Activated CD4-positive, alpha-beta T cell treated with anti-CD3 and anti-CD28 coated beads, Interleukin-2, amount 10 ng/mL, durations not matched to agents 7 days and 5 days (primary cell): ENCODE measurements around the gene LPIN2. TPM values are rescaled to one million over a fixed set of nuclear protein-coding genes. Genes with fewer than 3 reads are reported as not detected.
"Not testable (repeated sequence)": the region's sequence is repeated elsewhere in the genome, so short reads cannot be mapped to it uniquely, and the experiment has no call there.

Experiments used
- CTCF ChIA-PET: fragments of 350-600 bp; sonication (Branson Sonifier 250); formaldehyde crosslinking; loops from one replicate; lab custom pipeline; 2021; ENCODE audit warnings: antibody characterized with exemption; lab: Charles Lee
- POLR2A ChIA-PET: fragments of 350-600 bp; sonication (Branson Sonifier 250); formaldehyde crosslinking; loops from one replicate; lab custom pipeline; 2021; ENCODE audit warnings: antibody characterized with exemption; lab: Charles Lee
- DNase-seq: peaks from one replicate; pipeline ENCODE4 v3.0.0-alpha.2; 2020
- H3K27ac Mint-ChIP-seq: one replicate; pipeline ENCODE4 v1.8.0; 2021; ENCODE audit warnings: mild to moderate bottlenecking, moderate library complexity, mixed read lengths
- H3K27me3 Mint-ChIP-seq: one replicate; pipeline ENCODE4 v1.8.0; 2021; ENCODE audit warnings: mixed read lengths
- H3K36me3 Mint-ChIP-seq: one replicate; pipeline ENCODE4 v1.8.0; 2021; ENCODE audit warnings: low read depth, mixed read lengths
- H3K4me1 Mint-ChIP-seq: one replicate; pipeline ENCODE4 v1.8.0; 2021; ENCODE audit warnings: mixed read lengths
- H3K4me3 Mint-ChIP-seq: one replicate; pipeline ENCODE4 v1.8.0; 2021; ENCODE audit warnings: mild to moderate bottlenecking, moderate library complexity, mixed read lengths
- H3K9me3 Mint-ChIP-seq: one replicate; pipeline ENCODE4 v1.8.0; 2021; ENCODE audit warnings: mixed read lengths
- total RNA-seq, 2 experiments: library from RNA; stranded (reverse); gene quantifications; one replicate each; pipeline ENCODE4 v1.2.3, GENCODE V29; 2021

LPIN2 gene
- total RNA-seq, 2 experiments from 2014 or later = 99.6 to 106 TPM

- H3K9me3 Mint-ChIP-seq = no peaks in the 10 kb centered on the region
- POLR2A ChIA-PET = no interaction called here
- H3K27me3 Mint-ChIP-seq = no peaks in the 10 kb centered on the region
- peaks cover 33% of the 10 kb centered on the region for H3K4me1 Mint-ChIP-seq
- H3K4me3 Mint-ChIP-seq = no peak overlapping the region
- CTCF ChIA-PET = interaction anchor here (0.9 to 1.6 kb wide), 3 partner anchors 21 to 61 kb away, joined by 3 read pairs; no protein-coding TSS in a partner anchor
- no peak for DNase-seq
- no peak overlapping the region for H3K27ac Mint-ChIP-seq
- no peaks in the 10 kb centered on the region for H3K36me3 Mint-ChIP-seq
Observed at GRCh38 chr18:3040881-3041280, 27.9 kb upstream of the LPIN2 start.

- H3K27me3 Mint-ChIP-seq = no peaks in the 10 kb centered on the region
- H3K36me3 Mint-ChIP-seq = no peaks in the 10 kb centered on the region
- no peak overlapping the region for H3K27ac Mint-ChIP-seq
- no peak for DNase-seq
- no peak overlapping the region for H3K4me3 Mint-ChIP-seq
- H3K9me3 Mint-ChIP-seq = no peaks in the 10 kb centered on the region
- H3K4me1 Mint-ChIP-seq = peaks cover 30% of the 10 kb centered on the region
- ChIA-PET CTCF (interaction anchor here (0.9 to 1.1 kb wide), 2 partner anchors 42 to 60 kb away, joined by 3 read pairs; no protein-coding TSS in a partner anchor), POLR2A (no interaction called here)
Observed at GRCh38 chr18:3040173-3040572, 27.2 kb upstream of the LPIN2 start.

GRCh38 chr18:3037423-3037915 lies 24.5 kb upstream of the LPIN2 start:
- DNase-seq = peak; percentile 42
- Mint-ChIP-seq H3K4me1 (peaks cover 30% of the 10 kb centered on the region), H3K27ac (peak overlapping the region; percentile 80), H3K9me3 (no peaks in the 10 kb centered on the region), H3K36me3 (no peaks in the 10 kb centered on the region), H3K27me3 (no peaks in the 10 kb centered on the region), H3K4me3 (no peak overlapping the region)
- ChIA-PET POLR2A (no interaction called here), CTCF (interaction anchor here (0.6 to 1.4 kb wide), 7 partner anchors 9 to 318 kb away, joined by 3 to 4 read pairs (median 3); no protein-coding TSS in a partner anchor)

DNA sequence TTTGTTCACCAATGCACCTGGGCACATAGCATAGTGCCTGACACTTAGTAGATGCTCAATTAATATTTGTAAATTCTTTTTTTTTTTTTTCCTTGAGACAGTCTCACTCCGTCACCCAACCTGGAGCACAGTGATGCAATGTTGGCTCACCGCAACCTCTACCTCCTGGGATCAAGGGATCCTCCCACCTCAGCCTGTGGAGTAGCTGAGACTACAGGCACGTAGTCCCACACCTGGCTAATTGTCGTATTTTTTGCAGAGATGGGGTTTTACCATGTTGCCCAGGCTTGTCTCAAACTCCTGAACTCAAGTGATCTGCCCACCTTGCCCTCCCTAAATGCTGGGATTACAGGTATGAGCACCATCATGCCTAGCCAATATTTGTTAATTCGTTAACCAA lies 23.2 kb upstream of the LPIN2 start:
- Mint-ChIP-seq H3K4me1 (peaks cover 31% of the 10 kb centered on the region), H3K9me3 (no peaks in the 10 kb centered on the region), H3K4me3 (no peak overlapping the region), H3K36me3 (no peaks in the 10 kb centered on the region), H3K27me3 (no peaks in the 10 kb centered on the region), H3K27ac (no peak overlapping the region)
- CTCF ChIA-PET = interaction anchor here (1.4 to 1.5 kb wide), 2 partner anchors 17 to 27 kb away, joined by 3 read pairs; no protein-coding TSS in a partner anchor
- POLR2A ChIA-PET = interaction anchor here (0.7 kb wide), 1 partner anchor 75 kb away, joined by 3 read pairs; no protein-coding TSS in a partner anchor
- no peak for DNase-seq

- H3K27me3 Mint-ChIP-seq = no peaks in the 10 kb centered on the region
- H3K4me1 Mint-ChIP-seq = peaks cover 31% of the 10 kb centered on the region
- ChIA-PET POLR2A (no interaction called here), CTCF (interaction anchor here (1.5 kb wide), 1 partner anchor 26 kb away, joined by 3 read pairs; no protein-coding TSS in a partner anchor)
- H3K27ac Mint-ChIP-seq = no peak overlapping the region
- no peak overlapping the region for H3K4me3 Mint-ChIP-seq
- DNase-seq = no peak
- no peaks in the 10 kb centered on the region for H3K36me3 Mint-ChIP-seq
- H3K9me3 Mint-ChIP-seq = no peaks in the 10 kb centered on the region
Observed at GRCh38 chr18:3035635-3036034, 22.7 kb upstream of the LPIN2 start.

- DNase-seq = no peak
- Mint-ChIP-seq H3K9me3 (no peaks in the 10 kb centered on the region), H3K4me1 (peaks cover 16% of the 10 kb centered on the region), H3K27me3 (no peaks in the 10 kb centered on the region), H3K4me3 (no peak overlapping the region), H3K27ac (no peak overlapping the region), H3K36me3 (no peaks in the 10 kb centered on the region)
- POLR2A ChIA-PET = no interaction called here
- CTCF ChIA-PET = no interaction called here
Observed at GRCh38 chr18:3032721-3033120, 19.8 kb upstream of the LPIN2 start.

DNA sequence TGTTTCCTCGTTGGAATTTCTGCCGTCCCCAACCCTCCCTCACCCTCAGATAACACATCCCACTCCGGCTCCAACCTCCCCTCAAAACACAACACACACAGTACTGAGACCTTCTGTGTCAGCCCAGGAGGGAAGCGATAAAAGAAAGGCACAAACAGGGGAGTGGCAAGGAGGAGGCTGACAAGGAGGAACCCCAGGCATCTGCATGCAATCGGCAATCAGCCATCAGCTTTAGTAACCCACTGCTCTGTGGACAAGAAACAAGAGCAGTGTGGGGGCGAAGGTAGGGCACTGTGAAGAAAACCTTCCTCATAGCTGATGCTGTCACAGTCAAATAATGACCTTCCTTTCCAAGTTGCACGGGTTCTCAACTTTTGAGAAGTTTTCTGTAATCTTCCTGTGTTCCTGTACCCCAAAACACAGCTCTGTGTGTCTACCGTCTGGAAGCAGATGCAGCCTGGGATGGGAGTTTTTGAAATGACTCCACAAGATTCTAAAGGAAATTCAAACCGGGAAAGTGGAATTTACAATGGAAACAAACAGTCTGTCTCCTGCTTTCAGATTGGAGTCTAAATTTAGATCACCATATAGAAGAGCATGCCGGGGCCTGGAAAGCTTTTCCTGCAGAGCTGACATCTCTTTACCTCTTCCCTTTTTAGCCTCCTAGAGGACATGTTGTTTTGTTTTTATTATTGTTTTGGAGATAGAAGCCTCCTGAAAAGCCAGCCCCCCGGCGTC lies 16.4 kb upstream of the LPIN2 start:
- ChIA-PET CTCF (interaction anchor here (1.0 kb wide), 1 partner anchor 14 kb away, joined by 3 read pairs; no protein-coding TSS in a partner anchor), POLR2A (interaction anchor here (0.7 kb wide), 1 partner anchor 9 kb away, joined by 3 read pairs; no protein-coding TSS in a partner anchor)
- Mint-ChIP-seq H3K27me3 (no peaks in the 10 kb centered on the region), H3K4me3 (no peak overlapping the region), H3K4me1 (peaks cover 2% of the 10 kb centered on the region), H3K9me3 (no peaks in the 10 kb centered on the region), H3K27ac (no peak overlapping the region), H3K36me3 (no peaks in the 10 kb centered on the region)
- DNase-seq = no peak

DNA sequence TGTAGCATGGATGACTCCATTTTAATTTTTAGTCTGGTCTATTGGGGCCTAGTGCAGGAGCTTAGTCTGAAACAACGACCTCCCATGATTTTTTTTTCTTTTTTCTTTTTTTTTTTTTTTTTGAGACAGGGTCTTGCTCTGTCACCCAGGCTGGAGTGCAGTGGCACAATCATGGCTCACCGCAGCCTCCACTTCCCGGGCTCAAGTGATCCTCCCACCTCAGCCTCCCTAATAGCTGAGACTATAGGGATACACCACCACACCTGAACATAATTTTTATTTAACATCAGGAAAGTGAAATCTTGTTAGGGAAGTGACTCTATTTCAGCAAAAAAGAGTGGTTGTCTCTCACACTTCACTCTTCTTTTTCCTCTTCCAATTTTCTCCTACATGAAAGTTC lies 15.2 kb upstream of the LPIN2 start:
- H3K9me3 Mint-ChIP-seq, H3K27ac Mint-ChIP-seq, DNase-seq, H3K4me1 Mint-ChIP-seq, H3K27me3 Mint-ChIP-seq, H3K4me3 Mint-ChIP-seq, CTCF ChIA-PET, POLR2A ChIA-PET, H3K36me3 Mint-ChIP-seq: not testable (repeated sequence)

DNA sequence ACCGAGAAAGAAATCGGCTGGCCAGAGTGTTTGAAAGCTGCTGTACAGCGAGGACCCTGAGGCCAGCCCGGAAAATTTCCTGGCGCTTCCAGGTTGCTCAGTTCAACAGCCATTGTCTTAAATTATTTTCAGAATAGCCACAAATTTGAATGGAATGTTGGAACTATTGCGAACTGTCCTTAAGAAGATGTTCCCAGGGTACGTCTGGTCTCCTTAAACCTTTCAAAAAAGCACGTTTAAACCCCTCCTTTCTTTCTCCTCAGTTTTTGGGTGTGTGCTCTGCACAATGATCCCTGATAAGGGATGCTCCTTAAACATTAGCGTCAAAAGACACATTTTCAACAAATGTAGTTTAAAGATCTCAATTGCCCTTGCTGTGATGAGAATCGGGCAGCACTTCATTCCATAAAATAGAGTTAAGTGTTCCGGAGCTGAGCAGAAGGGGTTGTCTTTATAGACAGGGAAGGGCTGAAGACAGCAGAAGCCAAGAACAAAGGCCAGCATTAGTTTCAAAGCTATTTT lies 14.5 kb upstream of the LPIN2 start:
- Mint-ChIP-seq H3K9me3 (no peaks in the 10 kb centered on the region), H3K4me3 (no peak overlapping the region), H3K27me3 (no peaks in the 10 kb centered on the region), H3K4me1 (peaks cover 2% of the 10 kb centered on the region), H3K36me3 (no peaks in the 10 kb centered on the region), H3K27ac (no peak overlapping the region)
- ChIA-PET CTCF (no interaction called here), POLR2A (no interaction called here)
- no peak for DNase-seq

- Mint-ChIP-seq H3K27ac (no peak overlapping the region), H3K4me1 (no peaks in the 10 kb centered on the region), H3K27me3 (no peaks in the 10 kb centered on the region), H3K36me3 (no peaks in the 10 kb centered on the region), H3K9me3 (no peaks in the 10 kb centered on the region), H3K4me3 (no peak overlapping the region)
- CTCF ChIA-PET = no interaction called here
- DNase-seq = no peak
- POLR2A ChIA-PET = interaction anchor here (0.5 kb wide), 1 partner anchor 25 kb away, joined by 4 read pairs; no protein-coding TSS in a partner anchor
Observed at GRCh38 chr18:3025544-3025943, 12.6 kb upstream of the LPIN2 start.

DNA sequence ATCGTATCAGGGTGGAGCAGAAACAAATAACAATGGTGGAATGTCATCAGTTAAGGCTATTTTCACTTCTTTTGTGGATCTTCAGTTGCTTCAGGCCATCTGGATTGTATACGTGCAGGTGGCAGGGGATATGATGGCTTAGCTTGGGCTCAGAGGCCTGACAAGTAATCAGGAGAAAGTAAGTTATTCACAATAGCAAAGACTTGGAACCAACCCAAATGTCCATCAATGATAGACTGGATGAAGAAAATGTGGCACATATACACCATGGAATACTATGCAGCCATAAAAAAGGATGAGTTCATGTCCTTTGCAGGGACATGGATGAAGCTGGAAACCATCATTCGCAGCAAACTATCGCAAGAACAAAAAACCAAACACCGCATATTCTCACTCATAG lies 10.7 kb upstream of the LPIN2 start:
- H3K27ac Mint-ChIP-seq, H3K36me3 Mint-ChIP-seq, H3K4me1 Mint-ChIP-seq, H3K27me3 Mint-ChIP-seq, DNase-seq, H3K9me3 Mint-ChIP-seq, H3K4me3 Mint-ChIP-seq, POLR2A ChIA-PET: not testable (repeated sequence)
- CTCF ChIA-PET = interaction anchor here (1.0 to 1.1 kb wide), 2 partner anchors 14 to 34 kb away, joined by 3 to 4 read pairs; no protein-coding TSS in a partner anchor

GRCh38 chr18:3016585-3017297 lies 3.8 kb upstream of the LPIN2 start:
- Mint-ChIP-seq H3K36me3 (peaks cover 6% of the 10 kb centered on the region), H3K27me3 (no peaks in the 10 kb centered on the region), H3K4me3 (no peak overlapping the region), H3K27ac (peak overlapping the region; percentile 20), H3K4me1 (peaks cover 41% of the 10 kb centered on the region), H3K9me3 (no peaks in the 10 kb centered on the region)
- CTCF ChIA-PET = interaction anchor here (3.0 kb wide), 1 partner anchor 46 kb away, joined by 12 read pairs; no protein-coding TSS in a partner anchor
- POLR2A ChIA-PET = no interaction called here
- no peak for DNase-seq
